HEK293T (cell line): ENCODE measurements around the gene REEP3.

Experiments
- CTCF ChIA-PET: fragments of 350-600 bp; formaldehyde crosslinking; extraction: SDS; loops from one replicate; lab custom pipeline; 2021; ENCODE audit warnings: antibody characterized with exemption, inconsistent platforms; lab: Yijun Ruan, JAX
- POLR2A ChIA-PET: fragments of 350-600 bp; formaldehyde crosslinking; extraction: SDS; loops from one replicate; lab custom pipeline; 2020; ENCODE audit warnings: antibody characterized with exemption, inconsistent platforms; lab: Yijun Ruan, JAX
- DNase-seq: peaks from one replicate; pipeline ENCODE4 v3.0.0; 2012; ENCODE audit warnings: mixed read lengths; ENCODE audit errors: extremely low spot score
- ARNT ChIP-seq: fragments of 450-650 bp; IDR thresholded peaks from 2 replicates; pipeline ENCODE4 v1.6.1; 2017; ENCODE audit warnings: mild to moderate bottlenecking
- BHLHE40 ChIP-seq: fragments of 450-650 bp; IDR thresholded peaks from 2 replicates; pipeline ENCODE4 v1.6.1; 2016; ENCODE audit warnings: mild to moderate bottlenecking, moderate library complexity, borderline replicate concordance
- CTBP1 ChIP-seq: fragments of 450-650 bp; IDR thresholded peaks from 2 replicates; pipeline ENCODE4 v1.6.1; 2016; ENCODE audit warnings: borderline replicate concordance
- ELF4 ChIP-seq: fragments of 450-650 bp; IDR thresholded peaks from 2 replicates; pipeline ENCODE4 v1.6.1; 2017; ENCODE audit warnings: antibody characterized with exemption
- FOXA1 ChIP-seq: fragments of 450-650 bp; IDR thresholded peaks from 2 replicates; pipeline ENCODE4 v1.6.1; 2016; ENCODE audit warnings: mild to moderate bottlenecking
- FOXK2 ChIP-seq: fragments of 450-650 bp; IDR thresholded peaks from 2 replicates; pipeline ENCODE4 v1.6.1; 2016; ENCODE audit warnings: mild to moderate bottlenecking
- FOXM1 ChIP-seq: fragments of 450-650 bp; IDR thresholded peaks from 2 replicates; pipeline ENCODE4 v1.6.1; 2017; ENCODE audit warnings: mild to moderate bottlenecking, borderline replicate concordance
- HDGF ChIP-seq: fragments of 450-650 bp; IDR thresholded peaks from 2 replicates; pipeline ENCODE4 v1.6.1; 2017; ENCODE audit warnings: antibody characterized with exemption, borderline replicate concordance
- L3MBTL2 ChIP-seq: fragments of 450-650 bp; conservative IDR thresholded peaks from 2 replicates; pipeline ENCODE4 v1.6.1; 2016; ENCODE audit warnings: mild to moderate bottlenecking
- LEF1 ChIP-seq: fragments of 450-650 bp; IDR thresholded peaks from 2 replicates; pipeline ENCODE4 v1.6.1; 2017; ENCODE audit warnings: mild to moderate bottlenecking, borderline replicate concordance
- NFRKB ChIP-seq: fragments of 450-650 bp; IDR thresholded peaks from 2 replicates; pipeline ENCODE4 v1.6.1; 2016; ENCODE audit warnings: mild to moderate bottlenecking, moderate library complexity
- SP1 ChIP-seq: fragments of 450-650 bp; IDR thresholded peaks from 2 replicates; pipeline ENCODE4 v1.6.1; 2017
- SUZ12 ChIP-seq: fragments of 450-650 bp; IDR thresholded peaks from 2 replicates; pipeline ENCODE4 v1.6.1; 2016; ENCODE audit warnings: mild to moderate bottlenecking
- TARDBP ChIP-seq: fragments of 450-650 bp; IDR thresholded peaks from 2 replicates; pipeline ENCODE4 v1.6.1; 2016
- ZNF384 ChIP-seq: fragments of 450-650 bp; IDR thresholded peaks from 2 replicates; pipeline ENCODE4 v1.6.1; 2016
- TF ChIP-seq, protein P1 (sequence below): fragments of 450-650 bp; IDR thresholded peaks from 2 replicates; pipeline ENCODE4 v1.6.1; 2016

Gene REEP3

DNA sequence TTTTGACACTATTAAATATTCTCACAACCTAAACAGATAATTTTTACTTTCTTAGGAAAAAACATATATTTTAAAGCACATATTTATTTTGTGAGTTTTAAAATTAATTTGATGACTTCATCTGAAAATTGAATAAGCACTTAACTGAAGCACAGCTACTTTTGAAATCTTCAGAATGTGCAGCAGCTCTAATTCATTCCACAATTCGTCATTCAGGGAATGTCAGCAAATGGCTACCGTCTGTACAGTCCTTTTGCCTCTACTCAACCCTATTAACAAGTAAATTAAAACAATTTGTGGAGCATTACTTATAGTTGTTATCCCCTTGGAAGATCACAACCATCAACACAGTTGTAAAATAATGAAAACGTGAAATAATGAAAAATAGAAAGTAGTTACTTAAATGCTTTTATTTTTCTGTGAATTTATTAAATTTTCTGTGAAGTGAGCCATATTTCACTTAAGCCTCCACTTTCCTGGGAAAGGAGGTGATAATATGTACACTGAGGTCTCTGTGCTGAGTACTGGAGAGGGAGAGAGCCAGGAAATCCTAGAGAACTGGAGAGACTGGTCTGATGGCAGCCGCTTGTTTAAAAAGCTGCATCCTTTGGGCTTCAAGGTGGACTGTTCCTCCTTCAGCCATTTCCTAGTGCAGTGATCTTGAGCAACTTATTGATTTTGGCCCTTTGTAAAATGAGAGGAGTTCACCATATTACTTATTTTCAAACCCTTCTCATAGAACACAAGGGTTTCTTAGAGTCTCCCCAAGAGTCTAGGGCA, 70.6 kb downstream of the REEP3 start:
- no peak for DNase-seq
- no peak for TF ChIP-seq L3MBTL2
- TF ChIP-seq ARNT, result no peak
- no peak for TF ChIP-seq LEF1
- TF ChIP-seq SP1, result no peak
- no peak for TF ChIP-seq HDGF
- TF ChIP-seq NFRKB, result no peak
- no peak for TF ChIP-seq TARDBP
- TF ChIP-seq CTBP1, result no peak
- no peak for TF ChIP-seq ZNF384
- no peak for TF ChIP-seq FOXA1
- TF ChIP-seq BHLHE40, result no peak
- no peak for TF ChIP-seq ELF4
- no peak for TF ChIP-seq FOXK2
- TF ChIP-seq FOXM1, result no peak
- TF ChIP-seq SUZ12, result no peak
- TF ChIP-seq, protein P1, sequence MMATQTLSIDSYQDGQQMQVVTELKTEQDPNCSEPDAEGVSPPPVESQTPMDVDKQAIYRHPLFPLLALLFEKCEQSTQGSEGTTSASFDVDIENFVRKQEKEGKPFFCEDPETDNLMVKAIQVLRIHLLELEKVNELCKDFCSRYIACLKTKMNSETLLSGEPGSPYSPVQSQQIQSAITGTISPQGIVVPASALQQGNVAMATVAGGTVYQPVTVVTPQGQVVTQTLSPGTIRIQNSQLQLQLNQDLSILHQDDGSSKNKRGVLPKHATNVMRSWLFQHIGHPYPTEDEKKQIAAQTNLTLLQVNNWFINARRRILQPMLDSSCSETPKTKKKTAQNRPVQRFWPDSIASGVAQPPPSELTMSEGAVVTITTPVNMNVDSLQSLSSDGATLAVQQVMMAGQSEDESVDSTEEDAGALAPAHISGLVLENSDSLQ, result no peak
- CTCF ChIA-PET, result no interaction called here
- POLR2A ChIA-PET, result no interaction called here

DNA sequence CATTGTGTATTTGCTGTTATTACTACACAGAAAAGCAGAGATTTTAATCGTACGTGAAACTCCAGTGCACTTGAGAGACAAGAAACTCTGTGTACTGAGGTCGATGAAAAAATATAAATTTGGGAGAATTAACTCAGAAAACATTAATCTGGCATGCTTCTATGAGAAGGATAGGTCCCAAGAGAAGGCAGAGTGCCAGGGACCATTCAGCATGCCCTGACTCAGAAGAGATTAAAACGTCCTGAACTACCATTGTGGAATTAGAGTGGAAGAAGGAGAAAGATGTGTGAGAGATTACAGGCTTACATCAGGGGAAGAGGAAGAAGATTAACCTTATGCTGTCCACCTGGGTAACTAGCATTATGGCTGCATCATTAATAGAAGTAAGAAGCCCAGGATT, 72.4 kb downstream of the REEP3 start:
- POLR2A ChIA-PET, result no interaction called here
- TF ChIP-seq SUZ12 (no peak), HDGF (no peak), ARNT (no peak), SP1 (no peak), L3MBTL2 (no peak), FOXA1 (no peak), FOXK2 (no peak), BHLHE40 (no peak), LEF1 (no peak), CTBP1 (no peak), TARDBP (no peak), ZNF384 (no peak), FOXM1 (no peak), NFRKB (no peak), ELF4 (no peak)
- TF ChIP-seq, protein P1, result no peak
- DNase-seq, result no peak
- CTCF ChIA-PET, result no interaction called here

DNA sequence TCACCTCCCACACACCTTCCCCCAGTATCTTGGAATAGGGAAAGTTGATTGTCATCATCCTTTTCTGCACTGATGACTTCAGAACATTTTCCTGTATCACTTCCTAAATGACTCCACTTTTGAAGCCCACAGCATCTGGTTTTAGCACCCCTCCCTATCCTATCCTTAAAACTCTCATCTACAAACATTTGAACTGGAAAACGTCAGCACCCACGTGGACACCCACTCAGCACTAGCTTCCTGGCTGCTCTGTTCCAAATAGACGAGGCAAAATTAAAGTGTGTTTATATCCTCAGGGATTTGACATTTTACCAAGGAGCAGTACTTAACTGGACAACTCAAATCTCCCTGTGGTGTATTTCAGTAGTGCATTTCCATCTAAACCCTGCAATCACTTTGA, 73.9 kb downstream of the REEP3 start:
- DNase-seq, result no peak
- POLR2A ChIA-PET, result no interaction called here
- CTCF ChIA-PET, result interaction anchor here (0.5 kb wide), 1 partner anchor 15 kb away, joined by 3 read pairs; no protein-coding TSS in a partner anchor
- TF ChIP-seq LEF1 (no peak), SP1 (no peak), FOXA1 (no peak), SUZ12 (no peak), BHLHE40 (no peak), L3MBTL2 (no peak), CTBP1 (no peak), FOXK2 (no peak), FOXM1 (no peak), TARDBP (no peak)

DNA sequence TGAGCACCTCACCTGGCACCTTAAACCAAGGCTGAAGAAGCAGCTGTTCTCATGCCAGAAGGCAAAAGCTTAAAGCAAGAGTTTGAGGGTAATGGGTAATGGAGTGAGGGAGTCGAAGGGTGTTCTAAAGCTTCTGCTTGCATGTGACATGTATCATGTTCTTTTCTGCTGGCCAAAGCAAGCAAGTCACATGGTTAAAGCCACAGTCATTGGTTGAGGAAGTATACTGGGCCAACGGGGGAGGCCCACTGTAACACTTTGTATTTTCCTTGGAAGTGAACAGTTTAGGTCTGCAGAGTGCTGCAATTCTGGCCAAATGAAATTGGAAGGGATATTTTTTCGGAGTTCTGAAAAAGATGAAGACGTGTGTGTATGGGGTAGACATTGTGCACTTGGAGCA, 75.7 kb downstream of the REEP3 start:
- ChIA-PET POLR2A (no interaction called here), CTCF (no interaction called here)
- DNase-seq, result no peak
- TF ChIP-seq BHLHE40 (no peak), FOXA1 (no peak), SP1 (no peak), HDGF (no peak), FOXM1 (no peak), LEF1 (no peak), ARNT (no peak), L3MBTL2 (no peak), ZNF384 (no peak), NFRKB (no peak), CTBP1 (no peak), FOXK2 (no peak), TARDBP (no peak), ELF4 (no peak), SUZ12 (no peak)
- TF ChIP-seq, protein P1, result no peak

DNA sequence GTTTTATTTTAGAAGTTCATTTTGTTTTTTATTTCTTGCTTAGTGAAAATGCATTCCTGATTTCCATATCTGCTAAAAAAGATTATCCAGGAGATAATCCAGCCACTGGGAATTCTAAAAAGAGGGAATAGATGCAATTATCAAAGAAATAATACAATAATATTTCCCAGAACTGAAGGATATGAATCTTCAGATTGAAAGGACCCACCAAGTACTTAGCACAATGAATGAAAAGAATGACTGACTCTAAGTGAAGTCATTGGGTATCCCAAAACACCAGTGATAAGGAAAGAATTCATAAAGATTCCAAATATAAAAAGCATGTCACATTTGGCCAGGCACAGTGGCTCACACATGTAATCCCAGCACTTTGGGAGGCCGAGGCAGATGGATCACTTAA, 79.3 kb downstream of the REEP3 start:
- no peak for TF ChIP-seq FOXK2
- no peak for TF ChIP-seq ELF4
- TF ChIP-seq ARNT, result no peak
- no peak for TF ChIP-seq BHLHE40
- no peak for TF ChIP-seq SP1
- no peak for TF ChIP-seq ZNF384
- TF ChIP-seq HDGF, result no peak
- no peak for TF ChIP-seq LEF1
- TF ChIP-seq L3MBTL2, result no peak
- ChIA-PET POLR2A (no interaction called here), CTCF (no interaction called here)
- no peak for DNase-seq
